ENCODE measurements around the gene KRAS.

GRCh38 chr12:25280082-25280481 lies 29.4 kb upstream of the KRAS start:
- TF ChIP-seq CTCF (IDR thresholded peaks at IDR 0.05) (no peak), POLR2A (IDR thresholded peaks at IDR 0.05) (no peak)

Data from breast epithelium (tissue), 3 donors.